CD8-positive, alpha-beta memory T cell (primary cell): ENCODE data around the gene LDLRAD4. TPM values are rescaled to one million over a fixed set of nuclear protein-coding genes. Genes with fewer than 3 reads are reported as not detected.
A peak's percentile ranks its signal among the peaks of the same experiment; 100 is the strongest.

Experiments used
- CTCF ChIA-PET: fragments of 350-600 bp; sonication (Branson Sonifier 250); formaldehyde crosslinking; loops from one replicate; lab custom pipeline; 2021; ENCODE audit warnings: antibody characterized with exemption; lab: Charles Lee
- POLR2A ChIA-PET: fragments of 350-600 bp; sonication (Branson Sonifier 250); formaldehyde crosslinking; loops from one replicate; lab custom pipeline; 2021; ENCODE audit warnings: antibody characterized with exemption; lab: Charles Lee
- DNase-seq, 5 donors: peaks; one replicate each; pipeline versions ENCODE4 v3.0.0 to v3.0.0-alpha.2; 2020 to 2022; ENCODE audit warnings: mixed read lengths in 1 of 5
- H3K27ac ChIP-seq: one replicate; pipeline ENCODE4 v1.7.0; 2013; ENCODE audit warnings: low read depth, mild to moderate bottlenecking, low read length, moderate library complexity
- H3K27me3 ChIP-seq: 2 replicates; pipeline ENCODE4 v1.7.0; 2013; ENCODE audit warnings: low read length, mild to moderate bottlenecking; ENCODE audit not compliant: insufficient read depth, poor library complexity, severe bottlenecking
- H3K36me3 ChIP-seq: 2 replicates; pipeline ENCODE4 v1.7.0; 2013; ENCODE audit warnings: mild to moderate bottlenecking, low read length, moderate library complexity; ENCODE audit not compliant: insufficient read depth
- H3K4me1 ChIP-seq: 2 replicates; pipeline ENCODE4 v1.7.0; 2013; ENCODE audit warnings: mild to moderate bottlenecking, low read length, moderate library complexity; ENCODE audit not compliant: insufficient read depth
- H3K4me3 ChIP-seq: 2 replicates; pipeline ENCODE4 v1.7.0; 2013; ENCODE audit warnings: mild to moderate bottlenecking, low read length
- H3K9me3 ChIP-seq: 2 replicates; pipeline ENCODE4 v1.7.0; 2013; ENCODE audit warnings: mild to moderate bottlenecking, low read length
- H3K27ac Mint-ChIP-seq, 8 donors: one replicate each; pipeline ENCODE4 v1.8.0; 2020 to 2021; ENCODE audit warnings: mixed read lengths in 8 of 8, mild to moderate bottlenecking in 6 of 8, inconsistent platforms in 3 of 8, moderate library complexity in 3 of 8
- H3K27me3 Mint-ChIP-seq, 2 donors: one replicate each; pipeline ENCODE4 v1.8.0; 2020 to 2021; ENCODE audit warnings: mixed read lengths in 2 of 2, mild to moderate bottlenecking in 1 of 2, moderate library complexity in 1 of 2
- H3K36me3 Mint-ChIP-seq, 3 donors: one replicate each; pipeline ENCODE4 v1.8.0; 2020 to 2021; ENCODE audit warnings: mixed read lengths in 3 of 3, inconsistent platforms in 1 of 3, mild to moderate bottlenecking in 1 of 3
- H3K4me1 Mint-ChIP-seq, 3 donors: one replicate each; pipeline ENCODE4 v1.8.0; 2020 to 2021; ENCODE audit warnings: mixed read lengths in 3 of 3, inconsistent platforms in 1 of 3, mild to moderate bottlenecking in 1 of 3
- H3K4me3 Mint-ChIP-seq, 7 donors: one replicate each; pipeline ENCODE4 v1.8.0; 2020 to 2021; ENCODE audit warnings: mixed read lengths in 7 of 7, mild to moderate bottlenecking in 6 of 7, moderate library complexity in 4 of 7, inconsistent platforms in 2 of 7
- H3K9me3 Mint-ChIP-seq, 5 donors: one replicate each; pipeline ENCODE4 v1.8.0; 2020 to 2022; ENCODE audit warnings: mixed read lengths in 5 of 5, mild to moderate bottlenecking in 3 of 5, moderate library complexity in 2 of 5, inconsistent platforms in 1 of 5
- polyA plus RNA-seq: library from polyadenylated mRNA; unstranded; fragments of 300-500 nt; fragmentation: Illumina TruSeq; gene quantifications from one replicate; pipeline ENCODE4 v1.2.3, GENCODE V29; 2021
- total RNA-seq, 2 experiments: library from RNA; stranded (reverse); gene quantifications; one replicate each; pipeline ENCODE4 v1.2.3, GENCODE V29; 2021

Gene LDLRAD4
- total and polyA plus RNA-seq, 3 experiments from 2014 or later: 8.1 to 30.4 (median 27.3) TPM

GRCh38 chr18:13629841-13630715 is 411.5 kb downstream of the LDLRAD4 start:
- peak in 3 of 5 donors; percentile 39 to 70 (median 68) for DNase-seq
- H3K27ac Mint-ChIP-seq: peak overlapping the region in 4 of 8 donors; percentile 2 to 66 (median 32)
- no peaks in the 10 kb centered on the region for H3K9me3 Mint-ChIP-seq
- Histone ChIP-seq H3K4me3 (no peak overlapping the region), H3K4me1 (no peaks in the 10 kb centered on the region), H3K27ac (no peak overlapping the region), H3K36me3 (no peaks in the 10 kb centered on the region), H3K27me3 (no peaks in the 10 kb centered on the region), H3K9me3 (no peaks in the 10 kb centered on the region)
- peaks cover 6 to 31% (median 15%) of the 10 kb centered on the region in 3 donors for H3K4me1 Mint-ChIP-seq
- no peaks in the 10 kb centered on the region for H3K27me3 Mint-ChIP-seq
- no peak overlapping the region for H3K4me3 Mint-ChIP-seq
- ChIA-PET POLR2A (no interaction called here), CTCF (interaction anchor here (0.5 to 1.9 kb wide), 5 partner anchors 16 to 414 kb away, joined by 3 to 13 read pairs (median 6); no protein-coding TSS in a partner anchor)
- H3K36me3 Mint-ChIP-seq: peaks cover 0 to 22% (median 0%) of the 10 kb centered on the region in 3 donors

DNA sequence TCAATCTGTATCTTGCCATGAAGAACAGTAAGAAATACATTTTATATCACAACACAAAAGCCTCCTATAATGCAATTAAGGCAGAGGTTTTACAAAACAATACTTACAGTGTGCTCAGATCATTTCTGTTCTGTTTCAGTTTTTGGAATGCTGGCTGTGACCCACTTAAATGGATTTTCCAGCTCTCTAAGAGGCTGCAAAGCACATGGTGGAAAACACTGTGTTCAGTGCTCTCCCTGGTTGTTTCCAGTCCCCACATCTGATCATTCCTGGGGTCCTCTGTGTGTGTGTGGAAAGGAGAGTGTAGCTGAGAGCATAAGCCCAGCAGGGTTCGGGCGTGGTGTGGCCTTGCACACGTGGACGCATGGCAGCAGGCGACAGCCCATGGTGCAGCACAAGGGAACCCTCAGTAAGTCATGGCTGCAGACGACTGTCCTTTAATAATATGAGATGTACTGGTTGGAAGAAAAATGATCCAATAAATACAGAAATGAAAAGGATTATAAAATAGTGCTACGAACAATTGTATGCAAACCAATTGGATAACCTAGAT is 412.2 kb downstream of the LDLRAD4 start:
- Mint-ChIP-seq H3K36me3 (peaks cover 0 to 23% (median 0%) of the 10 kb centered on the region in 3 donors), H3K27ac (peak overlapping the region in 1 of 8 donors; percentile 44), H3K4me3 (no peak overlapping the region), H3K27me3 (no peaks in the 10 kb centered on the region), H3K4me1 (peaks cover 5 to 29% (median 15%) of the 10 kb centered on the region in 3 donors), H3K9me3 (no peaks in the 10 kb centered on the region)
- no peaks in the 10 kb centered on the region for H3K4me1 ChIP-seq
- H3K9me3 ChIP-seq: no peaks in the 10 kb centered on the region
- ChIA-PET POLR2A (no interaction called here), CTCF (interaction anchor here (1.3 to 3.8 kb wide), 2 partner anchors 24 to 73 kb away, joined by 3 to 28 read pairs; no protein-coding TSS in a partner anchor)
- DNase-seq: no peak
- no peaks in the 10 kb centered on the region for H3K36me3 ChIP-seq
- H3K4me3 ChIP-seq: no peak overlapping the region
- H3K27ac ChIP-seq: no peak overlapping the region
- no peaks in the 10 kb centered on the region for H3K27me3 ChIP-seq

DNA sequence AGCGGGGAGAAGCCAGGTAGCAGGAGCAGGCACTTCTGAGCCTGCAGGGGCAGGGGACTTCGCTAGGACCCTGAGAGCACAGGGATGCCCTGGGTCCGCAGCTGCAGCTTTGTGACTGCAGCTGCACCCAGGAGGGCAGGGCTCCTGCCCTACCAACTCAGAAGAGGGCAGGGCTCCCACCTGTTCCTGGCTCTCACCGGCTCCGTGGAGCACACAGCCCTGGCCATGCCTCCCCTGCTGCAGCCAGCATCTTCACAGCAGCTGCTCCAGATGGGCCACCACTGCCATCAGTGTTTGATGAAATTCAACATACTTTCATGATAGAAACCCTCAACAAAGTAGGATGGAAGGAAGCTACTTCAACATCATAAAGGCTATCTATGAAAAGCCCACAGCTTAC is 415.1 kb downstream of the LDLRAD4 start:
- Histone ChIP-seq H3K9me3 (no peaks in the 10 kb centered on the region), H3K27me3 (no peaks in the 10 kb centered on the region), H3K36me3 (no peaks in the 10 kb centered on the region), H3K4me1 (no peaks in the 10 kb centered on the region), H3K27ac (no peak overlapping the region), H3K4me3 (no peak overlapping the region)
- no peak for DNase-seq
- ChIA-PET POLR2A (no interaction called here), CTCF (interaction anchor here (3.8 kb wide), 1 partner anchor 76 kb away, joined by 28 read pairs; no protein-coding TSS in a partner anchor)
- H3K9me3 Mint-ChIP-seq: no peaks in the 10 kb centered on the region
- H3K4me3 Mint-ChIP-seq: no peak overlapping the region
- peak overlapping the region in 1 of 8 donors; percentile 9 for H3K27ac Mint-ChIP-seq
- H3K36me3 Mint-ChIP-seq: peaks cover 0 to 17% (median 0%) of the 10 kb centered on the region in 3 donors
- peaks cover 5 to 14% (median 10%) of the 10 kb centered on the region in 3 donors for H3K4me1 Mint-ChIP-seq
- H3K27me3 Mint-ChIP-seq: no peaks in the 10 kb centered on the region

GRCh38 chr18:13635046-13635445 is 416.5 kb downstream of the LDLRAD4 start:
- Histone ChIP-seq H3K4me1 (no peaks in the 10 kb centered on the region), H3K36me3 (no peaks in the 10 kb centered on the region), H3K4me3 (no peak overlapping the region), H3K27me3 (no peaks in the 10 kb centered on the region), H3K9me3 (no peaks in the 10 kb centered on the region), H3K27ac (no peak overlapping the region)
- no peak overlapping the region for H3K27ac Mint-ChIP-seq
- DNase-seq: no peak
- H3K4me1 Mint-ChIP-seq: peaks cover 1 to 3% (median 3%) of the 10 kb centered on the region in 3 donors
- no peak overlapping the region for H3K4me3 Mint-ChIP-seq
- H3K27me3 Mint-ChIP-seq: no peaks in the 10 kb centered on the region
- H3K9me3 Mint-ChIP-seq: no peaks in the 10 kb centered on the region
- peaks cover 0 to 20% (median 0%) of the 10 kb centered on the region in 3 donors for H3K36me3 Mint-ChIP-seq
- ChIA-PET CTCF (no interaction called here), POLR2A (no interaction called here)

DNA sequence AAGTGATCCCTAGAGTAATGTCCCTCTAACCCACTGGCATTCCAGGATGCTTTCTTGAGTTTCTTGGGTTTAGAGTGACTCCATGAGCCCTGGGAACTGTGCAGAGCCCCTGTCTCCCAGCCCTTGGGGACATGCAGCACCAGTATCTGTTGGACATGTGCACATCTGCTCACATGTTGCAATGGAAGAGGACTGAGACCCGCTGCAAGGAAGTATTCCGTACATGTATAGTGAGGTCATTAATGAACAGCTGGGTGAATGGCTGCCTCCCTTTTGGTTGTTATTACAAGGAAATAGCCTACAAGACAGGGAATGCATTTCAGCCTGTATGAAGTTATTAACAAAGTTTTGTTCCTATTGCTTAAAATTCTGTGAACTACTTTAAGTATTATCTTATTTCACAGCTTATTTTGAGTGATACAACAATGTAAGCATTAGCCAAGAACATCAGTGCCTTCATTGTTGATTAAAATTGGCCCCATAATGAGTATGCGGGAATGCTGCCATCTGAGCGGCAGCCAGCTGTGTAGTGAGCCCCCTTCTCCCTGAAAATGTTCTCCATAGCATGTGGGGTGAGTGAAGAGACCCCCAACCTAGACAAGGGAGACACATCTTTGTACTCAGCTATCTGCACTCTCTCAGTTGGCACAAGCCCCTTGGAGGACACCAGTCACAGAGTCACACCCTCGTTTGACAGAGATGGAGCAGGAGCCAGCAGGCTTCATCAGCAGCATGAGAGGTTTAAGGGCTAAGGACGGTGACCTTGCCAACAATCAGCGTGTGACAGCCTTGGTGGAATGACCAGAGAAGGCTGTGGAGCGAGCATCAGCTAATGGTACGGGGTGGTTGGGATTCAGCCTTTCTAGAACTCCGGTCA is 420.4 kb downstream of the LDLRAD4 start:
- ChIA-PET CTCF (no interaction called here), POLR2A (no interaction called here)
- no peak overlapping the region for H3K4me3 ChIP-seq
- no peaks in the 10 kb centered on the region for H3K9me3 ChIP-seq
- peaks cover 0 to 2% (median 0%) of the 10 kb centered on the region in 3 donors for H3K4me1 Mint-ChIP-seq
- no peak overlapping the region for H3K27ac ChIP-seq
- no peaks in the 10 kb centered on the region for H3K27me3 Mint-ChIP-seq
- peaks cover 4 to 15% (median 8%) of the 10 kb centered on the region in 3 donors for H3K36me3 Mint-ChIP-seq
- no peak overlapping the region for H3K27ac Mint-ChIP-seq
- no peaks in the 10 kb centered on the region for H3K36me3 ChIP-seq
- peaks cover 0 to 4% (median 0%) of the 10 kb centered on the region in 5 donors for H3K9me3 Mint-ChIP-seq
- H3K4me3 Mint-ChIP-seq: no peak overlapping the region
- H3K4me1 ChIP-seq: no peaks in the 10 kb centered on the region
- DNase-seq: no peak
- H3K27me3 ChIP-seq: no peaks in the 10 kb centered on the region

DNA sequence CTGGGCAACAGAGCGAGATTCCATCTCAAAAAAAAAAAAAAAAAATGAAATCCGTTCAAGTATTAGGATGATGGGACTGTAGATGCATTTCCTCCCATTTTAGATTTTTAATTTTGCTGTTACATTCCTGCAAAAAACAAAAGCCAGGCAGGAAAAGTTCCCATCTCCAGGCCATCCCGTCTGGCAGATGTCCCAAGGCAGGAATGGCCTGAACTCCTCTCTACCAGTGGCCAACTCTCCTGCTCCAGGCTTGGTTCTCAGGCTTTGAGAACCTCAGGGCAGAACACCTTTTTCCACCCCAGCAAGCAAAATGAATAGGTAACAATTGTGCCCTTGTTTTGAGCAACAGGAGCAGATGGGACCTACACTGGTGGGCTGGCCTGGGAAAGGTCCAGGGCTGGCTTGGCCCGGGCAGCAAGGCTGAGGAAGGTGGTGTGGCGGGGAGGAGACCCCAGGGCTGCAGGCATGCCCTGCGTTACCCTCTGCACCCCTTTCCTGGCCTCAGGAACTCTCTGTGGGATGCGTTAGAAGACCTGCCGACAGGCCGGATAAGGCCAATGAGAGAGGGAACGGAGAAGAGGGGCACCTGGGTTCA is 421.8 kb downstream of the LDLRAD4 start:
- Mint-ChIP-seq H3K4me3 (no peak overlapping the region), H3K4me1 (peaks cover 0 to 2% (median 0%) of the 10 kb centered on the region in 3 donors), H3K36me3 (peaks cover 8 to 19% (median 15%) of the 10 kb centered on the region in 3 donors), H3K9me3 (peaks cover 0 to 4% (median 0%) of the 10 kb centered on the region in 5 donors), H3K27me3 (no peaks in the 10 kb centered on the region), H3K27ac (no peak overlapping the region)
- Histone ChIP-seq H3K9me3 (no peaks in the 10 kb centered on the region), H3K27me3 (no peaks in the 10 kb centered on the region), H3K36me3 (no peaks in the 10 kb centered on the region), H3K4me3 (no peak overlapping the region), H3K27ac (no peak overlapping the region), H3K4me1 (no peaks in the 10 kb centered on the region)
- ChIA-PET POLR2A (no interaction called here), CTCF (no interaction called here)
- DNase-seq: no peak

GRCh38 chr18:13641551-13642439 is 423.2 kb downstream of the LDLRAD4 start:
- Histone ChIP-seq H3K27ac (no peak overlapping the region), H3K36me3 (no peaks in the 10 kb centered on the region), H3K9me3 (no peaks in the 10 kb centered on the region), H3K4me1 (no peaks in the 10 kb centered on the region), H3K27me3 (no peaks in the 10 kb centered on the region), H3K4me3 (no peak overlapping the region)
- Mint-ChIP-seq H3K27ac (no peak overlapping the region), H3K27me3 (no peaks in the 10 kb centered on the region), H3K9me3 (peaks cover 0 to 4% (median 0%) of the 10 kb centered on the region in 5 donors), H3K4me3 (no peak overlapping the region), H3K4me1 (peaks cover 0 to 2% (median 0%) of the 10 kb centered on the region in 3 donors), H3K36me3 (peaks cover 15 to 30% (median 17%) of the 10 kb centered on the region in 3 donors)
- no peak for DNase-seq
- ChIA-PET POLR2A (no interaction called here), CTCF (no interaction called here)
